ENCODE data around the gene AEBP1. TPM values are rescaled to one million over a fixed set of nuclear protein-coding genes. Genes with fewer than 3 reads are reported as not detected.

Gene AEBP1
- total RNA-seq, 1 experiment from 2014 or later: 15.8 TPM

GRCh38 chr7:44141221-44141850 lies 37.2 kb downstream of the AEBP1 start, which contains the start of gene MYL7:
Gene MYL7, minus strand, starts transcription at chr7:44141332. Its CDS starts 27 bp downstream, at chr7:44141305.
- no peak for DNase-seq
- Histone ChIP-seq H3K27me3 (ENCODE audit: control insufficient read depth, insufficient read depth, low read length) (peaks cover 22% of the 10 kb centered on the region), H3K36me3 (replicated peaks; ENCODE audit: control insufficient read depth, insufficient read depth, low read length) (no peaks in the 10 kb centered on the region), H3K4me3 (ENCODE audit: insufficient read depth, low read depth, low read length) (no peak within 1 kb of the TSS)

GRCh38 chr7:44142028-44142427 lies 37.9 kb downstream of the AEBP1 start:
- DNase-seq: no peak
- no peaks in the 10 kb centered on the region for H3K36me3 ChIP-seq (replicated peaks; ENCODE audit: control insufficient read depth, insufficient read depth, low read length)
- peaks cover 25% of the 10 kb centered on the region for H3K27me3 ChIP-seq (ENCODE audit: control insufficient read depth, insufficient read depth, low read length)
- no peak overlapping the region for H3K4me3 ChIP-seq (ENCODE audit: insufficient read depth, low read depth, low read length)

GRCh38 chr7:44143646-44144250 lies 39.6 kb downstream of the AEBP1 start:
- H3K4me3 ChIP-seq (ENCODE audit: insufficient read depth, low read depth, low read length): no peak overlapping the region
- peaks cover 25% of the 10 kb centered on the region for H3K27me3 ChIP-seq (ENCODE audit: control insufficient read depth, insufficient read depth, low read length)
- no peaks in the 10 kb centered on the region for H3K36me3 ChIP-seq (replicated peaks; ENCODE audit: control insufficient read depth, insufficient read depth, low read length)
- no peak for DNase-seq

GRCh38 chr7:44144426-44144967 lies 40.4 kb downstream of the AEBP1 start:
- no peak overlapping the region for H3K4me3 ChIP-seq (ENCODE audit: insufficient read depth, low read depth, low read length)
- no peak for DNase-seq
- H3K27me3 ChIP-seq (ENCODE audit: control insufficient read depth, insufficient read depth, low read length): peaks cover 25% of the 10 kb centered on the region
- H3K36me3 ChIP-seq (replicated peaks; ENCODE audit: control insufficient read depth, insufficient read depth, low read length): no peaks in the 10 kb centered on the region

GRCh38 chr7:44144968-44145478 lies 40.9 kb downstream of the AEBP1 start:
- Histone ChIP-seq H3K27me3 (ENCODE audit: control insufficient read depth, insufficient read depth, low read length) (peaks cover 25% of the 10 kb centered on the region), H3K4me3 (ENCODE audit: insufficient read depth, low read depth, low read length) (peak overlapping the region; percentile 54), H3K36me3 (replicated peaks; ENCODE audit: control insufficient read depth, insufficient read depth, low read length) (no peaks in the 10 kb centered on the region)
- peak; percentile 81 for DNase-seq

GRCh38 chr7:44145479-44145968 lies 41.4 kb downstream of the AEBP1 start:
- no peak for DNase-seq
- Histone ChIP-seq H3K27me3 (ENCODE audit: control insufficient read depth, insufficient read depth, low read length) (peaks cover 25% of the 10 kb centered on the region), H3K36me3 (replicated peaks; ENCODE audit: control insufficient read depth, insufficient read depth, low read length) (no peaks in the 10 kb centered on the region), H3K4me3 (ENCODE audit: insufficient read depth, low read depth, low read length) (peak overlapping the region; percentile 54)

- Histone ChIP-seq H3K4me3 (ENCODE audit: insufficient read depth, low read depth, low read length) (peak overlapping the region; percentile 54), H3K36me3 (replicated peaks; ENCODE audit: control insufficient read depth, insufficient read depth, low read length) (no peaks in the 10 kb centered on the region), H3K27me3 (ENCODE audit: control insufficient read depth, insufficient read depth, low read length) (peaks cover 25% of the 10 kb centered on the region)
- peak; percentile 100 for DNase-seq
These were observed 42.1 kb downstream of the AEBP1 start for GRCh38 chr7:44145969-44146911.

GRCh38 chr7:44147026-44147991 lies 43.2 kb downstream of the AEBP1 start:
- Histone ChIP-seq H3K4me3 (ENCODE audit: insufficient read depth, low read depth, low read length) (no peak overlapping the region), H3K27me3 (ENCODE audit: control insufficient read depth, insufficient read depth, low read length) (peaks cover 25% of the 10 kb centered on the region), H3K36me3 (replicated peaks; ENCODE audit: control insufficient read depth, insufficient read depth, low read length) (no peaks in the 10 kb centered on the region)
- peak; percentile 74 for DNase-seq

GRCh38 chr7:44148166-44148565 lies 44.0 kb downstream of the AEBP1 start:
- no peak for DNase-seq
- no peak overlapping the region for H3K4me3 ChIP-seq (ENCODE audit: insufficient read depth, low read depth, low read length)
- H3K36me3 ChIP-seq (replicated peaks; ENCODE audit: control insufficient read depth, insufficient read depth, low read length): no peaks in the 10 kb centered on the region
- H3K27me3 ChIP-seq (ENCODE audit: control insufficient read depth, insufficient read depth, low read length): peaks cover 25% of the 10 kb centered on the region

GRCh38 chr7:44148961-44149536 lies 44.9 kb downstream of the AEBP1 start:
- peaks cover 21% of the 10 kb centered on the region for H3K27me3 ChIP-seq (ENCODE audit: control insufficient read depth, insufficient read depth, low read length)
- no peak overlapping the region for H3K4me3 ChIP-seq (ENCODE audit: insufficient read depth, low read depth, low read length)
- H3K36me3 ChIP-seq (replicated peaks; ENCODE audit: control insufficient read depth, insufficient read depth, low read length): no peaks in the 10 kb centered on the region
- peak; percentile 12 for DNase-seq

- H3K36me3 ChIP-seq (replicated peaks; ENCODE audit: control insufficient read depth, insufficient read depth, low read length): no peaks in the 10 kb centered on the region
- peaks cover 15% of the 10 kb centered on the region for H3K27me3 ChIP-seq (ENCODE audit: control insufficient read depth, insufficient read depth, low read length)
- no peak overlapping the region for H3K4me3 ChIP-seq (ENCODE audit: insufficient read depth, low read depth, low read length)
- peak; percentile 20 for DNase-seq
These were observed 45.7 kb downstream of the AEBP1 start for GRCh38 chr7:44149571-44150465.

GRCh38 chr7:44150466-44150832 lies 46.3 kb downstream of the AEBP1 start:
- H3K36me3 ChIP-seq (replicated peaks; ENCODE audit: control insufficient read depth, insufficient read depth, low read length): no peaks in the 10 kb centered on the region

More at GRCh38 chr7:44150466-44150832, 46.3 kb downstream of the AEBP1 start:
- DNase-seq: peak; percentile 15
- Histone ChIP-seq H3K4me3 (ENCODE audit: insufficient read depth, low read depth, low read length) (no peak overlapping the region), H3K27me3 (ENCODE audit: control insufficient read depth, insufficient read depth, low read length) (peaks cover 8% of the 10 kb centered on the region)

Data from H7 (cell line).